NOMO-1 (cell line): ENCODE measurements around the gene DNAH5.
"Not testable (repeated sequence)": the region's sequence is repeated elsewhere in the genome, so short reads cannot be mapped to it uniquely, and the experiment has no call there.

ENCODE experiments used
- DNase-seq, 2 experiments: peaks; one replicate each; lab custom pipeline; 2025; ENCODE audit not compliant: unreplicated experiment in 2 of 2; lab: John Stamatoyannopoulos, UW

Gene DNAH5

DNA sequence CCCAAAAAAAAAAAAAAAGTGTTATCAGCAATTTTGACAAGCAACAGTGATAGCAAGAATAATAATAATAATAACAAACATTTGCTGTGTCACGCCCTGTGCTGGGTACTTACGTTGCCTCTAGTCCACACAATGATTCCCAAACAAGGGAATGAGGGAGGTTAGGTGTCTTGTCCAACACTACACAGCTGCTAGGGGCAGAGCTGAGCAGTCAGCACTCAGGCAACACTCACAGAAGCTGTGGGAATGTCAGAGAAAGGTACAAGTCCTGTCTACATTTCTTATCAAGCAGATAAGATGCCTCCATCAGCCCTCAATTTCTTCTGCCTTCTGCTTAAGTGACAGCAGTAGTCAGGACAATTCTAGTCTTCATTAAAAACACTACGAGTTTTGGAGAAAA, 111.0 kb downstream of the DNAH5 start:
- no peak for DNase-seq

- DNase-seq: no peak
Measured at GRCh38 chr5:13831351-13831750, 113.1 kb downstream of the DNAH5 start.

- no peak for DNase-seq
Measured at GRCh38 chr5:13830536-13830935, 114.0 kb downstream of the DNAH5 start.

DNA sequence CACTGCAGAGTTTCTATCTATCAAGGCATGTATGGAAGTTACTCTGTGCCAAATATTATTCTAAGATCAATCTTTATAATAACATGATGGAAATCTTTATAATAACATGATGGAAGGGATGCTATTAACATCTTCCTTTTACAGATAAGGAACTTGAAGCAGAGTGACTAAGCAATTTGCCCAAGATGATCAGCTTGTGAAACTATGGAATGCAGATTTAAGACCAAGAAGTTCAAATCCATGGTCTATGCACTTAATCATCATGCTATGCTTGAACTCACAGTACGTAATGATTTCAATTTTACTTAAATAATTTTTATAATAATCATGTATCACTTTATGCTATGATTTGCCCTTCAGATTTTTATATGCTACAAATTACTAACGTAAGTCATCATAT, 123.1 kb downstream of the DNAH5 start:
- DNase-seq: no peak

DNA sequence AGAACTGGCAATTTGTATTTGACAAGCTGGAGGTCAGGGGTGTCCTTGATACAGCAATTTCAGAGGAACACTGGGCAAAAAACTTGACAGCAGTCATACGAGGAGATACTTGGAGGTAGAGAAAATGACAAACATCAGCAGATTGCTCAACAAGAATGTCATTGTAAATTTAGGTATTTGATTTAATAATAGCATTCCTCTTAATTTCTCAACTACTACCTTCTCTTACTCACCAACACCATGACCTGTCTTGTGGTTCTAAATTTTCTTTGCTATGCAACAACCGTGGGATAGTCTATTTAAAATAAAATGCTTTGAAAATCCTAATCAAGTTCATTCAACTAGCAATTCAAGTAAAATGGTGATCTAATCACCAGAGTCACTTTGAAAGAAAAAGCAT, 128.4 kb downstream of the DNAH5 start:
- DNase-seq: no peak

GRCh38 chr5:13814301-13814700, 130.2 kb downstream of the DNAH5 start:
- no peak for DNase-seq

DNA sequence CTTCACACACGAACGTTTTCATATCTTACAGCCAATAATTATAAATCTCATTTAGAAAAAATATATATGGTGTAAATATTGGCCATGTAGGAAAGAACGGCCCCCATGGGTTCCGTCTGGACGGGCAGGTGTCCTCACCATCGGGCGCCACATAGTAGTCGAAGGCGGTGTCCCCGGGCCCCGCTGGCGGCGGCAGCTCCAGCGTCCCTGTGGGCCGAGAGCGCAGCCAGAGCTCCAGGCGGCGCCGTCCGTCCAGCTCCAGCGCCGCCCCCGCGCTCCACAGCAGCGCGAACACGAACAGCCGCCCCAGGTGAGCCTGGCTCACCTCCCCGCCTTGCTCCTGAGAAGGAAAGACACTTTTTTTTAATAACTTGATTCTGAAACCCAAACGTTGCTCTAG, 134.6 kb downstream of the DNAH5 start:
- no peak for DNase-seq

GRCh38 chr5:13804336-13804735, 140.2 kb downstream of the DNAH5 start:
- no peak for DNase-seq

DNA sequence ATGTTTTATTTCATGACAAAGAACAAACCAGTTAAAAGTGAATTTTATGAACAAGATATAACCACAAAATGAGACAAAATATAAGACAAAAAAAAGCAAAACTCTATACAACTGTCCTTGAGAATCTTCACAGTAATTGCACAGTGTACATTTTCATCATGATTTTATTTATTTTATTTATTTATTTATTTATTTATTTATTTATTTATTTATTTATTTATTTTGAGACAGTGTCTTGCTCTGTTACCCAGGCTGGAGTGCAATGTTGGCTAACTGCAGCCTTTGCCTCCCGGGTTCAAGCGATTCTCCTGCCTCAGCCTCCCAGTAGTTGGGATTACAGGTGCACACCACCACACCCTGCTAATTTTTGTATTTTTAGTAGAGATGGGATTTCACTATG, 145.9 kb downstream of the DNAH5 start:
- not testable (repeated sequence) for DNase-seq

- no peak for DNase-seq
Measured at GRCh38 chr5:13785781-13786415, 158.6 kb downstream of the DNAH5 start.

DNA sequence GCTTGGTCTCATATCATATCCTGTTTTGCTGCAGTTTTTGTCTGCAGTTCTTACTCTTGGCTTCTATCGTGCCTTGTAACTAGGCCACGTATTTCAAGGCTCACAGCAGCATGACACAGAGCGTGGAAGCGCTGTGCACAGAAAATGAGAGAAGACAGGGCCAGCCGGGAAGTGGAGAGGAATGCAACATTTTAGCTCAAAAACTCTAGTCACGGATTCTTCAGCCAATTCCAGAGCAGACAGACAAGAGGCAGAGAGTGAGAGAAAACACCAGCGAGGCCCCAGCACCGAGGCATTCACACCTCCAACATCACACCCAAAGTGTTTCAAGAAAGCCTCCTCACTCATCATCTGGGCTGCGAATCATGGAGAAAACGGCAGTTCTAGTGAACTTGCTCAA, 160.8 kb downstream of the DNAH5 start:
- DNase-seq: no peak

DNA sequence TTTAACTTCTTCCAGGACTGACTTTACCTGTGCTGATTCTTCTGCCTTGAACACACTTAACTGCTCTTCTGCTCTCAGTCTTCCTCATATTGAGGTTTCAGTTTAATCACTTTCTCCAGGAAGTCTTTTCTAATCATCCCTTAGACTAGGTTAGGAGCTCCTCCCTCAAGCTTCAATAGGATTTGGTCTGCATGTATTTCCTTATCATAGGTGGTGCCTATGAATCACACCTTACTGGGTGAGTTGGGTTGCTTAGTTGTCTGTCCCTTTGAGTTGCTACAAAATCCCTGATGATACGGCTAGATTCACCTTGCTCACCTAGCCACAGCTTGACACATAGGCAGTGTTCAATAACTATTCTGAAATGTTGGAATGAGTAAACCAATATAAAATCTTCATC, 164.4 kb downstream of the DNAH5 start:
- no peak for DNase-seq

GRCh38 chr5:13773649-13774048, 170.8 kb downstream of the DNAH5 start:
- no peak for DNase-seq

DNA sequence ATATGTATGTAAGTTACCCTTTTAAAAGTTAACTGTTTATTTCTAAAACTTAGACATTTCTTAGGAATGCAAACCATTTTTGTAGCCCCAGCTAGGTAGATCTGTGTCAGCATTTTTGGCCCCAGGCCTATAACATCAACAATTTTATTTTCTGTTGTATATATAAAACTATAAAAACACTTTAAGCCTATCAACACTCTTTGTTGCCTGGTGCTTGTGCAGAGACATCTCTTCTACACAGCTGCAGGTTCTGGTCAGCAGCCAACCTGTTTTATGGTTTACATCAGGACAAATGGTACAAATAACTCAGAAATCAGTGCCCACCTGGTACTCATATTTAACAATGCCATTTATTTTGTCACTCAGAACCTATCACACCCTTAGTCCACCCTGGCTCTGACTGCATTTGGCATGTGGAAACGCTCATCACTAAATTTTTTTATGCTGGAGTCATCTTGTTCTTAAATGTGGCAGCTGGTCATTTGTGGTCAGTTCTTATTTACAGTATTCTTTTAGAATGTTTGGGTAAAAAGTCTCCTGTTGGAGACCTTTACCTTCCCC, 173.4 kb downstream of the DNAH5 start:
- DNase-seq: no peak

- no peak for DNase-seq
Measured at GRCh38 chr5:13766236-13766635, 178.3 kb downstream of the DNAH5 start.

DNA sequence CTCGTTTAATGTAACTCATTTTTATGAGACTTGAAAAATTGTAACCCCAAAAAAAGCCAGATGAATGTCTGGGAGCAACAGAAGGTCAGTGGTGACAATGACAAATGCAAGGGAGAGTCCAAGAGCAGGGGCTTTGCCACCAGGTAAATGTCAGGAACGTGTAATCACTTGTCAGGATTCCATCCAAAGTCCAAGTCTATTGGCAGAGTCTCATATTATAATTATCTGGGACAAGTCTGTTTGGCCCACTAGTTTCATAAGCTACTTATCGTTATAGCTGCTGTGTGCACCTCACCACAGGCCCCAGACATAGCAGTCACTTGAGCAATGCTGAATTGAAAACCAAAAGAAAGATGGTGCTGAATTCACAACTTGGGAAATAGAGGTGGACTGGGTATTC, 180.8 kb downstream of the DNAH5 start:
- DNase-seq: no peak

DNA sequence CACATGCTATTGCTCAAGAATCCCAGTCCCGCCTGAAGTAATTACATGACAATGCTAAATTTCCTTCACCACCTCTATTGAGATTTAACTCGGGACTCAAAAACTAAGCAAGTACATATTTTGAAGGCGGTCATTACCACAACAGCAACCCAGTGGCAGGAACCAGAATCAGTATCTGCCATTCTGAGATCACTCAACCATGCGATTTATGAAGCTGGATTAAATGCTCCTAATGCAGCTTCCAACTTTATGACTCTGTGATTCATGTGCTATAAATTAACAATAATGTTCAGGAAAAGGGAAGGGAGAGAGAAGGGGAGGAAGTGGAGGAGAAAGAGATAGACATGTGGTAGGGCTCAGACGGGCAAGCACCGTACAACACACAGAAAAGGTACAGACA, 194.7 kb downstream of the DNAH5 start:
- DNase-seq: no peak

GRCh38 chr5:13746026-13746425, 198.5 kb downstream of the DNAH5 start:
- DNase-seq: no peak

DNA sequence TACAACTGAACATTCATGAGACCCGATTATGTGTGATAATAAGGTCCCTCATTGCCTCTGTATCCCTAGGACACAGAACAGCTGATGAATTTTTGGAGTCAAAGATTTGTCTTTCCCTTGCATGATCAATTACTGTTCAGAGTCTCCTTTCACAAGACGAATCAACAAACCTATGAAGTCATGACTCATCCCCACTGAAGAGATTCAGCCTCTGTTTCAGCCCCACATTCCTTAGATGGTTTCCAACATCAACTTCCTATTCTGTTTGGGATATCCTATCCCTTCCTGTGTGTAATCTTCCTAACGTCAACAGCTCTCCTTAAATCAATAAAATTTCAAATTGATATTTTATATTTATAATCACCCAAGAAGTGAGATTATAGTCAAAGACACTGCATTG, 199.0 kb downstream of the DNAH5 start:
- DNase-seq: no peak

DNA sequence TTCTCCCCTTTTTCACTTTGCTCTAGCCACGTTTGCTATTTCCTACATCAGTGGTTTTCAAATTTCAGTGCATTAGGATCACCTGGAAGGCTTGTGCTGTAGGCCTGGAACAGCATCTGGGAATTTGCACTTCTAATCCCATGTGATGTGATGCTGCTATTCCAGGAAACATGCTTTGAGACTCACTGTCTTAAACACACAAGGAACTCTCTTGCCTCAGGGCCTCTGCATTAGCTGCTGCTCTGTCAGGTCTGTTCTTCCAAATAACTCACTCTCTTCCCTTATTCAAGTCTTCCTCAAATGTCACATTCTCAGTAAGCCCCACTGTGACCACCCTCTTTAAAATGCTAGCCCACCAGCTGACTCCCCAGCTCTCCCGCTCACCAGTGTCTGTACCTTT, 204.0 kb downstream of the DNAH5 start:
- DNase-seq: no peak

GRCh38 chr5:13739479-13739878, 205.0 kb downstream of the DNAH5 start:
- DNase-seq: no peak

DNA sequence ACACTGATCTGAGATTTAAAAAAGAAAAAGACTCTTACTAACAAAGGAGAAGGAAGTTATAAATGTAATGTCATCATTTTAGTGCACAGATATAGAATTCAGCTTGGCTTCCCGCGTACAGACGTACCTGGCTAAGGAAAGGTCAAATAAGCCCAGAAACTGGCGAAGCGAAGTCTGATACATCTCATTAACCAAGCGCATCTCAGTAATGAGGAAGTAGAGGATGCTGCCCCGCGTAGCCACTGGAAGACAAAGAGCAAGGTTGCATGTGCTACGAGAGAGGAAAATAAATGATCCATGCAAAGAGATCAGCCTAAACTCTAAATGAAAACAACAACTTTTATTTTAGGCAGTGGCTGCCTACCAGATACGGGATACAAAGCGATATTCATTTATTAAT, 208.8 kb downstream of the DNAH5 start:
- no peak for DNase-seq

DNA sequence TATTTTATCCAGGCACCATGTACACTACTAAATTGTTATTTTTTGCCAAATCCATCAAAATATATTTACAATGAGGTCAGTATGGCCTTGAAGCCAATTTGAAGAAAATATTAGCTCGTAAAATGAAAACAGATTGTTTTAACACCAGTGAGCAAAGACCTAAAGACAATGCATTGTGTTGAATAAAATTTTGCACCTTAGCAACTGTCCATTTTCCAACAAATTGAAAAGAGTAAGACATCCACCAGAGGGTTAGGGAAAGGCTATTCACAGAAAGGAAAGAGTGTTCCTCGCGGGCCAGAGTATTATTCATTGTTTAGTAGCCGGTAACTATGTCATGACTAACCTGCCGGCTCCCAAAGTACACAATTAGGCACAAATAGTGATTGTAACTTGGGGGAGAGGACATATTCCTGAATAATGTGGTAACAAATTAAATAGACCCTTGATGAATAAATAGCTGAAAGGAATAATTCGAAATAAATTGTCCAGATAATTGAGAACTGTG, 213.3 kb downstream of the DNAH5 start:
- DNase-seq: no peak
